ENCODE data around the gene TSEN34.
"Not testable (repeated sequence)": the region's sequence is repeated elsewhere in the genome, so short reads cannot be mapped to it uniquely, and the experiment has no call there.

TSEN34 gene

GRCh38 chr19:54207983-54208783, 17.1 kb downstream of the TSEN34 start:
- DNase-seq (ENCODE audit: low spot score) (no peak), FAIRE-seq (no peak)

- FAIRE-seq (no peak), DNase-seq (ENCODE audit: low spot score) (no peak)
These were observed 17.6 kb downstream of the TSEN34 start for GRCh38 chr19:54208784-54209057.

- FAIRE-seq: no peak
- DNase-seq (ENCODE audit: low spot score): no peak
These were observed 18.1 kb downstream of the TSEN34 start for GRCh38 chr19:54209058-54209810.

- peak; percentile 83 for DNase-seq (ENCODE audit: low spot score)
- FAIRE-seq: no peak
These were observed 18.8 kb downstream of the TSEN34 start for GRCh38 chr19:54209811-54210494.

GRCh38 chr19:54211235-54211634, 20.1 kb downstream of the TSEN34 start:
- FAIRE-seq (no peak), DNase-seq (ENCODE audit: low spot score) (no peak)

GRCh38 chr19:54214217-54214616, 23.1 kb downstream of the TSEN34 start:
- not testable (repeated sequence) for DNase-seq (ENCODE audit: low spot score); FAIRE-seq

GRCh38 chr19:54214734-54215133, 23.6 kb downstream of the TSEN34 start:
- DNase-seq (ENCODE audit: low spot score); FAIRE-seq: not testable (repeated sequence)

- DNase-seq (ENCODE audit: low spot score) (no peak), FAIRE-seq (no peak)
These were observed 25.8 kb downstream of the TSEN34 start for GRCh38 chr19:54216869-54217268.

GRCh38 chr19:54217517-54218247, 26.6 kb downstream of the TSEN34 start:
- not testable (repeated sequence) for DNase-seq (ENCODE audit: low spot score); FAIRE-seq

- DNase-seq (ENCODE audit: low spot score) (no peak), FAIRE-seq (no peak)
These were observed 27.2 kb downstream of the TSEN34 start for GRCh38 chr19:54218259-54218658.

- FAIRE-seq (no peak), DNase-seq (ENCODE audit: low spot score) (no peak)
These were observed 28.0 kb downstream of the TSEN34 start for GRCh38 chr19:54218960-54219661.

- not testable (repeated sequence) for FAIRE-seq; DNase-seq (ENCODE audit: low spot score)
These were observed 28.6 kb downstream of the TSEN34 start for GRCh38 chr19:54219702-54220101.

- not testable (repeated sequence) for FAIRE-seq; DNase-seq (ENCODE audit: low spot score)
These were observed 30.8 kb downstream of the TSEN34 start for GRCh38 chr19:54221947-54222346.

GRCh38 chr19:54222474-54223276, 31.6 kb downstream of the TSEN34 start, which contains the start of gene LILRB3:
Gene LILRB3 (minus strand): TSS chr19:54223007. CDS start chr19:54222976, 31 bp downstream.
- not testable (repeated sequence) for FAIRE-seq; DNase-seq (ENCODE audit: low spot score)

- FAIRE-seq; DNase-seq (ENCODE audit: low spot score): not testable (repeated sequence)
These were observed 32.3 kb downstream of the TSEN34 start for GRCh38 chr19:54223277-54223936.

GRCh38 chr19:54223937-54224281, 32.8 kb downstream of the TSEN34 start:
- DNase-seq (ENCODE audit: low spot score); FAIRE-seq: not testable (repeated sequence)

- DNase-seq (ENCODE audit: low spot score); FAIRE-seq: not testable (repeated sequence)
These were observed 33.5 kb downstream of the TSEN34 start for GRCh38 chr19:54224619-54225018.

GRCh38 chr19:54229146-54229545, 38.0 kb downstream of the TSEN34 start:
- no peak for FAIRE-seq

GRCh38 chr19:54230031-54230430, 38.9 kb downstream of the TSEN34 start:
- FAIRE-seq (no peak), DNase-seq (ENCODE audit: low spot score) (no peak)

More at GRCh38 chr19:54229146-54229545, 38.0 kb downstream of the TSEN34 start:
- DNase-seq (ENCODE audit: low spot score): no peak
